EL (cell line): Measurements from ENCODE around the gene ISCU.
"Not testable (repeated sequence)": the region's sequence is repeated elsewhere in the genome, so short reads cannot be mapped to it uniquely, and the experiment has no call there.

Experiments used
- DNase-seq: peaks from one replicate; pipeline ENCODE4 v3.0.0-alpha.2; 2016

ISCU gene

GRCh38 chr12:108605690-108606406, 43.5 kb downstream of the ISCU start:
- DNase-seq, result no peak

- DNase-seq, result no peak
These were observed 44.1 kb downstream of the ISCU start for GRCh38 chr12:108606492-108606891.

- DNase-seq, result no peak
These were observed 45.7 kb downstream of the ISCU start for GRCh38 chr12:108607981-108608600.

- DNase-seq, result no peak
These were observed 46.2 kb downstream of the ISCU start for GRCh38 chr12:108608616-108609015.

GRCh38 chr12:108609537-108610335, 47.3 kb downstream of the ISCU start:
- peak; percentile 59 for DNase-seq

- DNase-seq, result no peak
These were observed 48.0 kb downstream of the ISCU start for GRCh38 chr12:108610336-108610815.

- no peak for DNase-seq
These were observed 48.6 kb downstream of the ISCU start for GRCh38 chr12:108610856-108611605.

GRCh38 chr12:108611884-108612415, 49.6 kb downstream of the ISCU start:
- DNase-seq, result peak; percentile 82

- no peak for DNase-seq
These were observed 50.4 kb downstream of the ISCU start for GRCh38 chr12:108612788-108613282.

- peak; percentile 39 for DNase-seq
These were observed 51.2 kb downstream of the ISCU start for GRCh38 chr12:108613548-108613947.

- no peak for DNase-seq
These were observed 51.6 kb downstream of the ISCU start for GRCh38 chr12:108614041-108614440.

GRCh38 chr12:108614639-108615038, 52.2 kb downstream of the ISCU start:
- DNase-seq, result no peak

- no peak for DNase-seq
These were observed 53.5 kb downstream of the ISCU start for GRCh38 chr12:108615918-108616317.

- no peak for DNase-seq
These were observed 54.0 kb downstream of the ISCU start for GRCh38 chr12:108616359-108616758.

- peak; percentile 66 for DNase-seq
These were observed 54.8 kb downstream of the ISCU start for GRCh38 chr12:108616941-108617858.

GRCh38 chr12:108618079-108618952, 55.9 kb downstream of the ISCU start:
- DNase-seq, result peak; percentile 78

- DNase-seq, result not testable (repeated sequence)
These were observed 56.5 kb downstream of the ISCU start for GRCh38 chr12:108618953-108619274.
